Fibroblast of lung (primary cell): ENCODE results near the gene DNMBP. TPM values are rescaled to one million over a fixed set of nuclear protein-coding genes. Genes with fewer than 3 reads are reported as not detected.

Source experiments
- DNase-seq, 2 donors: peaks; one replicate each; pipeline versions ENCODE4 v3.0.0 to v3.0.0-alpha.2; 2010; ENCODE audit warnings: low read depth in 2 of 2
- H2AFZ ChIP-seq: 2 replicates; pipeline ENCODE4 v1.5.1; 2012; ENCODE audit warnings: low read length, control low read depth, inconsistent platforms
- H3K27ac ChIP-seq: 2 replicates; pipeline ENCODE4 v1.5.1; 2011; ENCODE audit warnings: low read length, control low read depth; ENCODE audit not compliant: insufficient read depth
- H3K27me3 ChIP-seq: 2 replicates; pipeline ENCODE4 v1.5.1; 2011; ENCODE audit warnings: mild to moderate bottlenecking, low read length; ENCODE audit not compliant: control insufficient read depth, insufficient read depth
- H3K36me3 ChIP-seq: 2 replicates; pipeline ENCODE4 v1.5.1; 2011; ENCODE audit warnings: low read length; ENCODE audit not compliant: control insufficient read depth, insufficient read depth
- H3K4me1 ChIP-seq: 2 replicates; pipeline ENCODE4 v1.5.1; 2011; ENCODE audit warnings: low read length; ENCODE audit not compliant: control insufficient read depth, insufficient read depth; ENCODE audit errors: extremely low read depth
- H3K4me2 ChIP-seq: 2 replicates; pipeline ENCODE4 v1.5.1; 2011; ENCODE audit warnings: low read length, control low read depth; ENCODE audit not compliant: insufficient read depth; ENCODE audit errors: extremely low read depth
- H3K4me3 ChIP-seq, 4 experiments: fragments of 200-600 bp in 1 of 4; sonication (generic) in 1 of 4; replicated peaks in 1 of 4; 2 replicates each; pipeline ENCODE4 v1.5.1; 2011 to 2016; ENCODE audit warnings: low read length in 4 of 4, low read depth in 3 of 4, mild to moderate bottlenecking in 3 of 4, control low read depth in 2 of 4, inconsistent platforms in 1 of 4, mixed read lengths in 1 of 4; ENCODE audit not compliant: insufficient read depth in 1 of 4; ENCODE audit errors: control extremely low read depth in 1 of 4
- H3K79me2 ChIP-seq: 2 replicates; pipeline ENCODE4 v1.5.1; 2012; ENCODE audit warnings: mild to moderate bottlenecking, low read length, inconsistent platforms; ENCODE audit not compliant: control insufficient read depth, insufficient read depth
- H3K9ac ChIP-seq: 2 replicates; pipeline ENCODE4 v1.5.1; 2011; ENCODE audit warnings: mild to moderate bottlenecking, low read length, control low read depth; ENCODE audit not compliant: insufficient read depth
- H3K9me3 ChIP-seq: 2 replicates; pipeline ENCODE4 v1.5.1; 2012; ENCODE audit warnings: low read depth, low read length; ENCODE audit not compliant: control insufficient read depth, insufficient read depth
- H4K20me1 ChIP-seq: 2 replicates; pipeline ENCODE4 v1.5.1; 2011; ENCODE audit warnings: low read length; ENCODE audit not compliant: control insufficient read depth, insufficient read depth; ENCODE audit errors: extremely low read depth
- CTCF ChIP-seq, 2 donors: IDR thresholded peaks in 1 of 2; conservative IDR thresholded peaks in 1 of 2; 1 replicate in 1 of 2; 2 replicates in 1 of 2; pipeline ENCODE4 v1.5.1; 2011 to 2012; ENCODE audit warnings: low read length in 2 of 2, control low read depth in 1 of 2, inconsistent platforms in 1 of 2, low read depth in 1 of 2, mild to moderate bottlenecking in 1 of 2
- EZH2 ChIP-seq: IDR thresholded peaks from 2 replicates; pipeline ENCODE4 v1.5.1; 2012; ENCODE audit warnings: low read length, control low read depth, mild to moderate bottlenecking; ENCODE audit errors: missing control alignments
- polyA plus RNA-seq, 2 donors: library from polyadenylated mRNA; depleted of rRNA in 1 of 2; stranded (reverse) in 1 of 2; unstranded in 1 of 2; fragments of >200 nt; gene quantifications; 2 replicates each; pipeline ENCODE4 v1.2.1, GENCODE V29; 2011 to 2012; ENCODE audit warnings: missing spikeins in 1 of 2
- total RNA-seq: library from RNA; depleted of rRNA; stranded (reverse); fragments of >200 nt; gene quantifications from 2 replicates; pipeline ENCODE4 v1.2.1, GENCODE V29; 2014

DNMBP gene
- total and polyA plus RNA-seq, 2 donors (not counting 1 experiment from before 2014, with no cell fraction given), result 12.9 to 21.2 TPM

DNA sequence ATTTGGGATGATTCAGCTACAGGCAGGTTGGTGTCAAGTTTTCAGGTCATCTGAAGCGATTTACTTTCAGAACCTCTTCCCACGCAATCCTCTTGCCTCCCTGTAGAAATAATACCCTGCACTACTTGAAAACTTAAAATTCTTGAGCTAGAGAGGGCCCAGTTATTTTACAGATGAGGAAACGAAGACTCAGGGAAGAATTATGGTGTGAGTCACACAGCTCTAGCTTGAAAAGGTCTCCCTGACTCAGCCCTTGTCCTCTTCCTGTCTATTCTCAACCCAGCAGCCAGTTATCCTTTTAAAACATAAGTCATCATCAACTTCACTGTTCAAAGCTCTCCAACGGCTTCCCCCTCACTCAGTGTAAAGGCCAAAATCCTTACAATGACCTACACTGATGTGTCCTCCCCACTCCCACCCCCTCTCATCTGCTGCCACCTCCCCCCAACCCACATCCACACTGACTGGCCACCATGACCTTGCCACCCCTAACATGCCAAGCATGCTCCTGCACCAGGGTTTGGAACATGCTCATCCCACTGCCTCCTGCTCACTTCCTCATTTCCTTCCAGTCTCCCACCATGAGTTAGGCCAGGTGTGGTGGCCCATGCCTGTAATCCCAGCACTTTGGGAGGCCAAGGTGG lies 3.4 kb downstream of the DNMBP start:
- Histone ChIP-seq H4K20me1 (no peaks in the 10 kb centered on the region), H3K27ac (peak overlapping the region; percentile 86), H3K4me2 (peak overlapping the region; percentile 75), H3K4me3 (peak overlapping the region; percentile 7 to 46 (median 20)), H3K79me2 (peaks cover 68% of the 10 kb centered on the region), H3K27me3 (no peaks in the 10 kb centered on the region), H3K9me3 (no peaks in the 10 kb centered on the region), H2AFZ (no peak overlapping the region), H3K36me3 (no peaks in the 10 kb centered on the region), H3K4me1 (peaks cover 25% of the 10 kb centered on the region), H3K9ac (no peak overlapping the region)
- TF ChIP-seq CTCF (conservative IDR thresholded peaks at IDR 0.05 in 1 of 2, IDR thresholded peaks at IDR 0.05 in 1 of 2; ENCODE audit: low read depth in 1 of 2, low read length in 2 of 2), result no peak
- no peak for TF ChIP-seq EZH2
- DNase-seq, result peak; percentile 90 to 98

GRCh38 chr10:100004805-100005510 lies 4.8 kb downstream of the DNMBP start:
- Histone ChIP-seq H3K9ac (no peak overlapping the region), H3K4me3 (peak overlapping the region in 1 of 4 experiments; percentile 8), H3K4me2 (peak overlapping the region; percentile 55), H3K27ac (peak overlapping the region; percentile 86), H4K20me1 (no peaks in the 10 kb centered on the region), H3K4me1 (peaks cover 25% of the 10 kb centered on the region), H3K9me3 (no peaks in the 10 kb centered on the region), H3K36me3 (no peaks in the 10 kb centered on the region), H2AFZ (no peak overlapping the region), H3K27me3 (no peaks in the 10 kb centered on the region), H3K79me2 (peaks cover 82% of the 10 kb centered on the region)
- TF ChIP-seq EZH2, result no peak
- no peak for TF ChIP-seq CTCF (conservative IDR thresholded peaks at IDR 0.05 in 1 of 2, IDR thresholded peaks at IDR 0.05 in 1 of 2; ENCODE audit: low read depth in 1 of 2, low read length in 2 of 2)
- no peak for DNase-seq

DNA sequence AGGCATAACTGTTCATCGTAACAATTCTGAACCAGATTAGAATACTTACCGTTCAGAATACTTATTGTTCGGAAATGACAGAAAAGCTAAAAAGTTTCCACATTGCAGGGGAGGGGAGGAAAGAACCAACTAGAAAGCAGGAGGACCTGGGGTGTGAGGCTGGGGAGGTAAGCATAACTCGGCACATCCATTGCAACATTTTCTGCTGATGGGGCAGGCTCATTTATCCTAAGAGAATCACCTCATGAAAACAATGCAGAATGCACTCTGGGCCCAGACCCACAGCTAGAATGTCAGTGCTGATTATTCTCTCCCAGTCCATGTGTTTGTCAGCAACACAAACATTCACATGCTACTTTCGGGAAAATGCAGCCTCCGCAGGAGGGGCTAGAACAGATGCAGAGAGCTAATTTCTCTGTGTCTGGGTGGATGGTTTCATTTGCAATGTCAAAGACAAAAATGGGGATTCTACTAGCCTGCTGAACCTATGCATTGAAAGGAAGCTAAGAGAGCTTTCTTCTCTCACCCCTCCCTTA lies 9.6 kb downstream of the DNMBP start:
- Histone ChIP-seq H3K79me2 (peaks cover 94% of the 10 kb centered on the region), H2AFZ (no peak overlapping the region), H3K9ac (no peak overlapping the region), H3K27me3 (no peaks in the 10 kb centered on the region), H3K9me3 (no peaks in the 10 kb centered on the region), H4K20me1 (no peaks in the 10 kb centered on the region), H3K4me3 (no peak overlapping the region), H3K27ac (no peak overlapping the region), H3K4me2 (no peak overlapping the region), H3K4me1 (peaks cover 17% of the 10 kb centered on the region), H3K36me3 (no peaks in the 10 kb centered on the region)
- no peak for DNase-seq
- TF ChIP-seq EZH2, result no peak
- TF ChIP-seq CTCF (conservative IDR thresholded peaks at IDR 0.05 in 1 of 2, IDR thresholded peaks at IDR 0.05 in 1 of 2; ENCODE audit: low read depth in 1 of 2, low read length in 2 of 2), result no peak
